GM18526 (cell line): ENCODE data around the gene SMIM23.

Experiments used
- POLR2A ChIP-seq: IDR thresholded peaks from 3 replicates; pipeline ENCODE4 v1.6.1; 2011; ENCODE audit not compliant: insufficient read length; ENCODE audit errors: extremely low read depth

Gene SMIM23

DNA sequence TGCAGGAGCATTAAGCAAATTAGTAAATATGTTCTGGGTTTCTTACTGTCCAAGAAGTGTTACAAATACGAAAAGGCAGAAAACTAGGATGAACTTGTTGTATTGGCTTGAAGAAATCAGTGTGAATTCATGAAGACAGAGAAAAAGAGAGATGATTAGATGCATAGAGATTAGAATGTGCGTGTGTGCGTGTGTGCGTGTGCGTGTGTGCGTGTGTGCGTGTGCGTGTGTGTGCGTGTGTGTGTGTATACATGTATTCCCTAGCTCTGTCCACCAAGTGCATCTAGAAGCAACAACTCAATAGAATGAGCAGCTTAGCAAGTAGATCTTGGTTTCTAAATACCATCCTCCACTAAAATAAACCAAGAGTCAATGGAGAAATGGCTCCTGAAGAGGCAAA lies 41.5 kb downstream of the SMIM23 start:
- TF ChIP-seq POLR2A: no peak

- TF ChIP-seq POLR2A: no peak
These were observed 45.1 kb downstream of the SMIM23 start for GRCh38 chr5:171830686-171831085.

DNA sequence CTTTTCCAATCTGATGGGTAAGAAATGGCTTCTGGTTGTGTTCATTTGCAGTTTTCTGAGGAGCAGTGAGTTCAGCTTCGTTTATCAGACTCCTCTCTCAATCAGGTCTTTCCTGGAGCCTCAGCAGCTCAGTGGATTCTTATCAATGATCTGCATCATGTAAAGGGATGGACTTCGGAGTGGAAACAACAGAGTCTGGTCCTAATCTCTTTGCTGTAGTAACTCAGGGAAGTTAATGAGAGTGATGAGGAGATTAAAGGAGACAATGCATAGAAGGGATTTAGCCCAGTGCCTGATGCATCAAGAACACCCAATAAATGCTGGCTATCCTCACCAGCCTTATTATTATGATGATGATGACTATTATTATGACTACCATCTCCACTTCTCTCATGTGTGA lies 47.2 kb downstream of the SMIM23 start:
- no peak for TF ChIP-seq POLR2A

DNA sequence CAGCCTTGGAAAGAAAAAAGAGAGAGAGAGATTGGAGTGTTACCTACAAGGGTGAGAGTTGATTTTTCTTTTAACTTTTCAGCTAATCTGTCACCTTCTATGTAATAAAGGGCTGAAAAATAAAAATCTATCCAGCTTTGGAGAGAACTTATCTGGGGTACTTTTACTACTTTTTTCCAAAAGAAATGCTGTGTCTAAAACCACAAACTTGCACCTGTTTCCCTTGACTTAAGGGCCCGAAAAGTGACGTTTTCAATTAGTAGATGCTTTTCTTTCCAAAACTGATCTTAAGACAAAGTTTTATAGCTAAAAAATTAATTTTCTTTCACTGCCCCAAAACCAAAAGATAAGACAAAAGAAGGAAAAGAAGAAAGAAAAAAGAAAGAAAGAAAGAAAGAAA lies 48.8 kb downstream of the SMIM23 start:
- TF ChIP-seq POLR2A: no peak

- no peak for TF ChIP-seq POLR2A
These were observed 49.4 kb downstream of the SMIM23 start for GRCh38 chr5:171835066-171835465.

- no peak for TF ChIP-seq POLR2A
These were observed 51.9 kb downstream of the SMIM23 start for GRCh38 chr5:171837522-171837921.

DNA sequence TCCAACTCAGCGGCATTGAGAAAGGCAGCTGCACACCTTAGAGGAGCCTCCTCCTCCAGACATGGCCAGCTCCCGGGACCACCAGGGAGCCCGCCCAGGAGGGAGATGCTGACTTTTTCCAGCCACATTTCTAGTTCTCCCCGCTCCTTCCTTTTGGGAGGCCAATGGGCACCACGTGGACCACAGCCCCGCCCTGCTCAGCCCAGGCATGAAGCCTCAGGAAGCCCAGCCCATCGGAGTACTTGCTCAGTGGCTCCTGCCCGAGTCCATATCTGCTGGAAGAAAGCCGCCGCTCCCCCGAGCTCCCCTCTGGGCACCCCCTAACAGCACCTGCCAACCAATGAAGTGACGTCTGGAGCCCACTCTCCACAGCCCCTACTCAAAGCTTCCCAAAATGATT lies 52.4 kb downstream of the SMIM23 start:
- no peak for TF ChIP-seq POLR2A

- TF ChIP-seq POLR2A: no peak
These were observed 53.5 kb downstream of the SMIM23 start for GRCh38 chr5:171839112-171839511.

- no peak for TF ChIP-seq POLR2A
These were observed 54.4 kb downstream of the SMIM23 start for GRCh38 chr5:171840066-171840465.
